Nephron (organoid): ENCODE results near the gene RNF112.
A peak's percentile ranks its signal among the peaks of the same experiment; 100 is the strongest.

ENCODE experiments used
- H3K27ac Mint-ChIP-seq, 3 experiments: 2 replicates each; pipeline ENCODE4 v1.8.0; 2020; ENCODE audit warnings: mixed read lengths in 3 of 3, mild to moderate bottlenecking in 2 of 3, moderate library complexity in 1 of 3
- H3K27me3 Mint-ChIP-seq: 2 replicates; pipeline ENCODE4 v1.8.0; 2021; ENCODE audit warnings: low read depth, mild to moderate bottlenecking, moderate library complexity, mixed read lengths
- H3K36me3 Mint-ChIP-seq: 2 replicates; pipeline ENCODE4 v1.8.0; 2020; ENCODE audit warnings: low read depth, mixed read lengths
- H3K4me1 Mint-ChIP-seq: 2 replicates; pipeline ENCODE4 v1.8.0; 2020; ENCODE audit warnings: mixed read lengths
- H3K4me3 Mint-ChIP-seq, 3 experiments: 2 replicates each; pipeline ENCODE4 v1.8.0; 2020; ENCODE audit warnings: mild to moderate bottlenecking in 3 of 3, mixed read lengths in 3 of 3, moderate library complexity in 2 of 3
- H3K9me3 Mint-ChIP-seq: 2 replicates; pipeline ENCODE4 v1.8.0; 2020; ENCODE audit warnings: mixed read lengths
- CTCF ChIP-seq, 3 experiments: fragments of 200-600 bp; sonication (generic); IDR thresholded peaks; one replicate each; pipeline ENCODE4 v1.5.0; 2021; ENCODE audit warnings: antibody characterized with exemption in 3 of 3; ENCODE audit not compliant: unreplicated experiment in 3 of 3

RNF112 gene

GRCh38 chr17:19381741-19382444, 29.1 kb upstream of the RNF112 start:
- Mint-ChIP-seq H3K36me3 (peaks cover 50% of the 10 kb centered on the region), H3K4me1 (peaks cover 56% of the 10 kb centered on the region), H3K27ac (peak overlapping the region in 2 of 3 experiments; percentile 47 to 68), H3K9me3 (no peaks in the 10 kb centered on the region), H3K27me3 (no peaks in the 10 kb centered on the region), H3K4me3 (peak overlapping the region; percentile 17 to 73 (median 60))
- TF ChIP-seq CTCF (IDR thresholded peaks at IDR 0.05; ENCODE audit: unreplicated experiment in 3 of 3) = no peak

- no peak for TF ChIP-seq CTCF (IDR thresholded peaks at IDR 0.05; ENCODE audit: unreplicated experiment in 3 of 3)
- H3K27ac Mint-ChIP-seq = peak overlapping the region in 2 of 3 experiments; percentile 47 to 68
- peaks cover 59% of the 10 kb centered on the region for H3K4me1 Mint-ChIP-seq
- H3K4me3 Mint-ChIP-seq = peak overlapping the region; percentile 17 to 73 (median 60)
- peaks cover 50% of the 10 kb centered on the region for H3K36me3 Mint-ChIP-seq
- no peaks in the 10 kb centered on the region for H3K9me3 Mint-ChIP-seq
- H3K27me3 Mint-ChIP-seq = no peaks in the 10 kb centered on the region
Observed at GRCh38 chr17:19382531-19383444, 28.2 kb upstream of the RNF112 start.

DNA sequence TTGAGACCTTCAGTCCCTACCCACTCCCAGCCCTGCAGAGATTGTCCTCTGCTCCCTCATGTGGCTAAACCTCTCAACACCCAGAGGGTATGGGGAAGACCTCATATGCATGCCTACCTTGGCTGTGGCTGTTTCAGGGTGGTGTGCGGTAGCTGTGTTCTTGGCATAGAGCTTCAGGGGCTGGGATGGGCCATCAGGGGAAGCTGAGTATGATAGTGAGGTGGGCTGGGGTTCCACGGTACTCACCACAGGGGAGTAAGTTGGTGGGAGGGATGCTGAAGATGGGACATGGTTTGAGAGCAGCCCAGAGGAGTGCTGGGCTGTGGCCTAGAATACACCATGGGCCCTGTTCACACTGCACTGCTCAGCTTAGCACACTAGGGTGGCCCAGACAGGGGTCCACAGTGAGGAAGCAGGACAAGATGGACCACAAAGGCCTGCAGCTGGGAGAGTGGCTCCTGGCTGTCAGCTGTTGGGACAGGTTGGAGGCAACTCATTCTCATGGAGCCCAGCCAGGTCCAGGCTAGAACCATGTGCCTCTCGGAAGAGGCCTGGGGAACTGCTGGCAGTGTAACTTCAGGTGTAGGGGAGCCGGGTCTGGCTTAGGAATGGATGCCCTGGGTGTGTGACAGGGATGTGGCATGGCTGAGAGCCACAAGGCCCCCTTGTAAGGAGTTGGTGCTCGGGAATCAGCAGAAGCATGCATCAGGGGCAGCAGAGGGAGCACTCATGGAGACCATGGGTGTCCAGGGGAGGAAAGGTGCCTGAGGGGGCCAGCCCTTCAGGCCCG, 27.2 kb upstream of the RNF112 start:
- no peaks in the 10 kb centered on the region for H3K27me3 Mint-ChIP-seq
- no peaks in the 10 kb centered on the region for H3K9me3 Mint-ChIP-seq
- peaks cover 50% of the 10 kb centered on the region for H3K36me3 Mint-ChIP-seq
- peak overlapping the region; percentile 96 to 98 (median 97) for H3K27ac Mint-ChIP-seq
- no peak for TF ChIP-seq CTCF (IDR thresholded peaks at IDR 0.05; ENCODE audit: unreplicated experiment in 3 of 3)
- H3K4me3 Mint-ChIP-seq = peak overlapping the region; percentile 71 to 90 (median 86)
- peaks cover 70% of the 10 kb centered on the region for H3K4me1 Mint-ChIP-seq

- H3K36me3 Mint-ChIP-seq = peaks cover 42% of the 10 kb centered on the region
- peaks cover 70% of the 10 kb centered on the region for H3K4me1 Mint-ChIP-seq
- TF ChIP-seq CTCF (IDR thresholded peaks at IDR 0.05; ENCODE audit: unreplicated experiment in 3 of 3) = no peak
- no peaks in the 10 kb centered on the region for H3K27me3 Mint-ChIP-seq
- H3K4me3 Mint-ChIP-seq = peak overlapping the region; percentile 71 to 90 (median 86)
- H3K27ac Mint-ChIP-seq = peak overlapping the region; percentile 96 to 98 (median 97)
- H3K9me3 Mint-ChIP-seq = no peaks in the 10 kb centered on the region
Observed at GRCh38 chr17:19384723-19385391, 26.2 kb upstream of the RNF112 start.

- Mint-ChIP-seq H3K4me1 (peaks cover 69% of the 10 kb centered on the region), H3K4me3 (peak overlapping the region; percentile 71 to 90 (median 86)), H3K27me3 (no peaks in the 10 kb centered on the region), H3K36me3 (peaks cover 36% of the 10 kb centered on the region), H3K27ac (peak overlapping the region; percentile 96 to 98 (median 97)), H3K9me3 (no peaks in the 10 kb centered on the region)
- TF ChIP-seq CTCF (IDR thresholded peaks at IDR 0.05; ENCODE audit: unreplicated experiment in 3 of 3) = no peak
Observed at GRCh38 chr17:19385521-19385983, 25.5 kb upstream of the RNF112 start.
